Stimulated activated CD8-positive, alpha-beta memory T cell treated with anti-CD3 and anti-CD28 coated beads, Interleukin-7, amount 100 ng/mL, for 48 hours (primary cell): ENCODE data around the gene ARFGAP1.
"Not testable (repeated sequence)": the region's sequence is repeated elsewhere in the genome, so short reads cannot be mapped to it uniquely, and the experiment has no call there.

Source experiments
- DNase-seq, 2 donors: peaks; one replicate each; pipeline ENCODE4 v3.0.0-alpha.2; 2020; ENCODE audit warnings: low read depth in 1 of 2; ENCODE audit errors: extremely low read depth in 1 of 2

ARFGAP1 gene

DNA sequence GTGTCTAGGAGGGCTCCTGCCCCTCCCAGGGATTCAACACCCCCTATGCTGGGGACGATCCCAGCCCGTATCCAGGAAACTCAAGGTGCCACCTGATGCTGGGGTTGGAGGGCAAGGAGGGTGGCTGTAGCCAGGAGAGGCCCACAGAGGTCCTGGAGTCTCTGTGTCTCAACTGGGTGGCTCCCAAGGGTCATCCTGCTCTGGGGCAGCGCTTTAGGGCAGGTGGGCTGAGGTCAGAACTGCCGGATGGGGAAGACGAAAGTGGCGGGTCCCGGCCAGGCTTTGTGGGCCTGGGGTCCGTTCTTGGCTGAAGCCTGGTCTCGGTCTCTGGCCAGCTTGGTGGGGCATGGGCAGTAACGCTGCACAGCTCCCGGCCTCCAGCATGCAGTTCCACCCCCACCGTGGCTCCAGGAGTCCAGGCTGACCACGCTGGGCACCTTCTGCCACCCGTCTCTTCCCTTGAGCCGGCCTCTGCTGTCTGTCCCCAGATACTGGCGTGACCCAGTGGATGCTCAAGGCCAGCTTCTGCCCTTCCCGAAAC lies 17.6 kb downstream of the ARFGAP1 start:
- DNase-seq, result no peak

DNA sequence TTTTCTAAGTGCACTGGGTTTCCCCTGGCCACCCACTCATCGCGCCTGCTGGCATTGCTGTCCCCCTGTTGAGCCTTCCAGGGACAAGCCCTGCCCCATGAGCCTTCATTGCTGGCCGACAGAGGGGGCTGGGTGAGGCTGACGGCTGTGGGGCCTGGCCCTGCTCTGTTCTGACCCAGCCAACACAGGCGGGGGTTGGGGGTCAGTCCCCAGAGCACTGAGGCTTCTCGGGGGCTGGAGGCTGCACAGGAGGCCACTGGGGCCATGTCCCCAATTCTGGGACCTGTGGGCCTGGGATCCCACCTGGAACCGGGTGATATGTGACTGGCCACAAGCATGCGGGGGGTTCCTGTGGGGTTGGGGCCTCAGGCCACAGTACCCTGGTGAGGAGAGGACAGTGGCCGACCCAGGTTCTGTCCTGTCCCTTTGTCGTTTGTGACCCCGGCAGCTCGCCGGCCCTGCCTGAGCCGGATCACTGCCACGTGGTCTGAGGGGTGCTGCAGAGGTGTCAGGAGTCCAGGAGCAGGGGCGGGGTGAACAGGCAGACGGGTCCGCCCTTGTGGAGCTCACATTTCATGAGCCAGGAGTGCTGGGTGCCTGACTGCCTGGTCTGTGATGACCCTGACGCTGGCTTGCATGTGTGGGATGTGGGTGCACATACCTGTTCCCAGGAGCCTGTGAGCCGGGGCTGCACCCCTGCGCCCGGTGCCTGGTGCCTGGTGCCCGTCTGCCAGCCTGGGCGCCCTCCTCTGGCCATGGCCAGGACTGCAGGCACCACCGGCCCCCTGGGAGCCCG lies 18.3 kb downstream of the ARFGAP1 start:
- DNase-seq, result peak; percentile 35 to 56

DNA sequence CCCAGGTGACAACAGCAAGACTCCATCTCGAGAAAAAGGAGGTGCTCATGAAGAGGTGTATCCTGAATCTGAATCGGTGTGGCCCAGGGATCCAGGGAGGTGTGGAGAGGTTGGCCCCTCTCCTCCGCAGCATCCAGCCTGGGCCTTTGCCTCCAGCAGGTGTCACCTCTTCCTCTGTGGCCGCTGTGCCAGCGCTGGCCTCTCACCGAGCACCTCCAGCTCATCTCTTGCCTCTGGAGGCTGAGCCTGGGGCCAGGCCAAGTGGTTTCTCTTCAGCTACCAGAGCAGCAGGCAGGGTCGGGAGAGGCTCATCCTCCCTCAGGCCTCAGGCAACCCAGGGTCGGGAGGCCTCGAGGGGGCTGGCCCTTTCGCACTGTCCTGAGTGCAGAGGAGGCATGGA lies 19.2 kb downstream of the ARFGAP1 start:
- DNase-seq, result no peak

DNA sequence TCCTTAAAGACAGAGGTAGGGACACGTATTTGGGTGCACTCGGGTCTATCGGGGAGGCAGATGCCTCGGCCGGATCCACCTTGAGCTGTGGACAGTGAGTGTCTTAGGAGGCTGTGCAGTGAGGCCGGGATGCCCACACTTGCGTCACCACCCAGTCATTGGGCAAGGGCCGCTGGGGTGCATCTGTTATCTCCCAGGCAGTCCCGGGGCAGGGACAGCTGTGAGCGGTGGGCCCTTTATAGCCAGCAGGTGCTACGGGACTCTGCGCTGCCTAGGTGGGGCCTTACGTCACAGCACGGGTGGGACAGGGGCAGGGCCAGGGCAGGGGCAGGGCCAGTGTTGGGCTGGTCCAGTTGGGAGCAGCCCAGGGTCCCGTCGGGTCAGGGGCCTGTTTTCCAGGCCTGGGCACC lies 19.7 kb downstream of the ARFGAP1 start:
- DNase-seq, result no peak

DNA sequence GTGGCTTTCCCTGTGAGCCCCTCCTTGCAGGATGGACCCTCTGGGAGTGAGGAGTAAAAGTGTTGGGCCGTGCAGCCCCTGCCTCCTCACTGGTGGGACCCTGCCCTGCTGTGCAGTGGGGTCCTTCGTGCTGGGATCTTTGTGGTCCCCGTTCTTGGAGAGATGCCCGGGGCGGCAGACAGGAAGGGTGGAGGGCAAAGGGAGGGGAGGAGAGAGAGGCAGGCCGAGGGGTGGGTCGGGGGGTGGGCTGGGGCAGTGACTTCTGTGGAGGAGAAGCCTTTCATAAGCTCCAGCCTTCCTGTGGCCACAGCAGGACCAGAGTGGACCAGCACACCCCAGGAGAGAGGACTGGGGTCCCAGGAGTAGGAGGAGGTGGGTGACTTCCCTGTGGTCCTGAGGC lies 20.3 kb downstream of the ARFGAP1 start, which contains the start of gene COL20A1:
COL20A1 (plus strand) TSS at position 283 of the 400 bp plus-strand sequence. CDS start 1,922 bp downstream, outside the sequence.
- no peak for DNase-seq

DNA sequence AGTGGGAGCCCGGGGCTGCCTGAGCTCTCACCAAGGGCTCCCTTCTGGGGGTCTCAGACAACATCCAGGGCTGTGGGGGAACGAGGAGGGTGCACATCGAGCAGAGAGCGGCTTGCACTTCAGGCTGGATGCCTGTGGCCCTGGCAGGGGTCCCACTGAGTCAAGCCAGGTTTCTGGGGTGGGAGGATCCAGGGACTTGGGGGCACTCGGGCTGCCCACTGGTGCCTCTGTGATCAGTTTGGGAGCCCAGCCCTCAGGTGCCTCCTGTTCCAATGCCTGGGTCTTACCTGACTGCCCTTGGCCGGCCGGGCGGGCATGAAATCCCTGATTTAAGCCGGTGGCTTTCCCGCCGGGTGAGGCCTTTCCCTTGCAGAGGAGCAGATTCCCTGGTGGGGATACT lies 20.8 kb downstream of the ARFGAP1 start:
- DNase-seq, result no peak

DNA sequence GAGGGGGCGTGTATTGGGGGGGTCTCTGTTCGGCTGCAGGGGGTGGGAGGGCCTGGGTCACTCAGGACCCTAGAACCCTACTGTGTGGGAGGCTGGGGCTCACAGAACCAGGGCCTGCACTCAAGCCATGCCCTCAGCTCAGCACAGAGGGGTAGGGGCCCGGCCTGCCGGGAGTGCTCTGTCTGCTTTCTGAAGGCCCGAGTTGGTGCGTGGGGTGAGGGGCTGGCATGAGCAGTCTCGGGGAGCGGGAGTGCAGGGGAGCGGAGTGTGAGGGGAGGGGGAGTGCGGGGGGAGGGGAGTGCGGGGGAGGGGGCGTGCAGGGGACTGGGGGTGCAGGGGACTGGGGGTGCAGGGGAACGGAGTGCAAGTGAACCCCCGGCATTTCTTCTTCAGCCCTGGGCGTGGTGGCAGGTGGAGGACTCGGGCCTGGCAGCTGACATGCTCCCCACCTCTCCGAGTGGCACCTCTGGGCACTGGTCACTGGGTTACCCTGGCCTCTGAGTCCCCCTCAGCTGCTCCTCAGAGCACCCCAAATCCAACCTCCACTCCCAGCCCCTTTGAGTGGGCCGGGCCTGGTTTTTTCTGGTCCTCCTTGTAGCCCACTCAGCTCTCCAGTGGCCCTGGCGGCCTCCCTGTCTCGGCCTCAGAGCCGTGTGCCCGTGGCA lies 21.4 kb downstream of the ARFGAP1 start:
- DNase-seq, result no peak

DNA sequence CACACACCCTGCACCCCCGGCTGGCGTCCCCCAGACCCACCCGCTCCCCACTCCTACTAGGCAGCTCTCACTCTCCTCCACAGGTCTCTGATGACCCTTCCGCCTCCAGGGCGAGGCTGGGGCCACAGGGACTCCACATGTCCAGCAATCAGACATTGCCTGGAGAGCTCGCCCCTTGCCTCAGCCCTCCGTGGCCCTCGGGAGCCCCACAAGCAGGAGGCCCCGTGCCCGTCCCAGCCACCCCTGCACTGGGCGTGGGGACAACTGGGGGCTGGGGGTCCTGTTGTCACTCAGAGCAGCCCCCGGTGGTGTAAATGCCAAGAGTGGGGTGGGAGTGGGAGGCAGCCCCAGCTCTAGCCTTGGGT lies 21.9 kb downstream of the ARFGAP1 start:
- DNase-seq, result no peak

DNA sequence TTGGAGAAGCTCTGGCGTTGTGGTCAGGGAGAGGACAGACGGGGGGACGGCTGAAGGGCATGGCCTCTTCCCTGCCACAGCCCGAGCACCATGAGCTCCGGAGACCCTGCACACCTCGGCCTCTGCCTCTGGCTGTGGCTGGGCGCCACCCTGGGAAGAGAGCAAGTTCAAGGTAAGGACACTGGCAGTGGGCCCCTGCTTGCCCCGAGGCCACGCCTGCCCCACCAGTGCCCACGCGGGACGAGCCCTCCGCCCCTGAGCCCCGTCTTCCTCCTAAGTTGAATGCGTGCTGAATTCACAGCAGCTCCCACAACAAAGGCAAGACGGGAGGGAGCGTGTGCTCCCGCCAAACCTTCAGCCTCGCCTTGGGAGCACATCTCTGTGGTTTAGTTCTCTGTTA lies 22.4 kb downstream of the ARFGAP1 start:
- DNase-seq, result no peak

DNA sequence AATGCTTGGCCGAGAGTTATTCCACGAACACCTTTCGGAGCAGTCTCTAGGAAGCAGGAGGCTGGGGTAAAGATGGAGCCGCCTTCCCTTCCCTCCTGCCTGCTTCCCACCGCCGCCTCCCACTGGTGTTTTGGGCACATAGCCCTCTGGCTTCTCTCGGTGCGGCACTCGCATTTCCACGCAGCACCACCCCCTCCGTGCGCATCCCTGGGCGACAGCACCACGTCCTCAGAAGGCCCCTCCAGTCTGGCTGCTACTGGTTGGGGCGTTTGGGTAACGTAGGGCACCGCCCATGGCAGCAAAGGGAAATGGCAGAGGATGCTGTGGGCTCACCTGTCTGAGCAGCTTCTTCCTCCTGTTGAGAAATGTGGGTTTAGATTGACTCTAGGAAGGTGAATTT lies 22.8 kb downstream of the ARFGAP1 start:
- no peak for DNase-seq

DNA sequence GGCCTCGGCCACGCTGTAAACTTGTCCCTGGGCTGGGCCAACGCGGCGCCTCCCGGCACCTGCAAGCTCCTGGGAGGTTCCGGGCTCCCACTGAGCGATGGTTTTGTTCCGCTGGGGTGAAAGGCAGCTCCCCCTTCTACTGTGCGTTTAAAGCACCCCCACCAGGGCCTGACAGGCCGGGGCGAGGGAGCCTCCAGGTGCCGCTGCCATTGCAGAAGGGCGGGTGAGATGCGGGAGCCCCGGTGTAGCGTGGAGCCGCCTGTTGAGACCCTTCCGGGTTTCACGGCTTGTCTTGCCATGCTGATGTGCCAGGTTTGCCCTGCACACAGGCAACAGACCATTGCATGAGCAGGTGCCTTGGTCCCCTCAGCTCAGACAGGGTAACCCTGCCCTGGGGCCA lies 23.2 kb downstream of the ARFGAP1 start:
- no peak for DNase-seq

DNA sequence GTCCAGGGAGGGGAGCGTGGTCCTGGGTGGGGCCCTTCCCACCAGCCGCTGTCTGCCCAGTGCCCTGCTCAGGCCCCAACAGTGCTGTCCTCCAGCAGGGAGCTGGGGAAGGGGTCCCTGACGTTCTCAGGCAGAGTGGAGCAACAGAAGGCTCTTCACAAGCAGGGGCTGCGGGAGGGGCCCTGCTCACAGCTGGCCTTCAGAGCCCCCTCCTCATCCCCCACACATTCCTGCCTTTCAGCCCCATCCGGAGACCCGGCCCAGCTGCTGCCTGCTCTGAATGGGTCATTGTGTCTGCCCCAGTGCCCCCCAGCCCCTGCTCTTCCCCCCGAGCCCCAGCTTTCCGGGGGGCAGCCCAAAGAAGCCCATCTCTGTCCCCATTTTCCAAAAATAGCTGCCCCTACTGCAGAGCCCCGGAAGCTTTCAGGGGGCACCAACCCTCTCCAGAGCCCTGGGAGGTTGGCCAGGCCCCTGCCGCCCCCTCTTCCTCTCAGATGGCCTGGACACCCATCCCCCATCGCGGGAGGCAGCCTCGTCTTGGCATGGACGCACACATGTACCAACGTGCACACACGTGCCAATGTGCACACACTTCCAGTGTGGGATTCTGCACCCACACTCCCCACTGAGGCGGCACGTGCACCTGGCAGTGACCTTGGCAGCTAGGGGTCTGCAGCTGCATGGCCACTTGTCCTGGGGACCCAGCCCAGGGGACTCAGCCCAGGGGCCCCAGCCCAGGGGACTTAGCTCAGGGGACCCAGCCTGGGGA lies 24.1 kb downstream of the ARFGAP1 start:
- no peak for DNase-seq

DNA sequence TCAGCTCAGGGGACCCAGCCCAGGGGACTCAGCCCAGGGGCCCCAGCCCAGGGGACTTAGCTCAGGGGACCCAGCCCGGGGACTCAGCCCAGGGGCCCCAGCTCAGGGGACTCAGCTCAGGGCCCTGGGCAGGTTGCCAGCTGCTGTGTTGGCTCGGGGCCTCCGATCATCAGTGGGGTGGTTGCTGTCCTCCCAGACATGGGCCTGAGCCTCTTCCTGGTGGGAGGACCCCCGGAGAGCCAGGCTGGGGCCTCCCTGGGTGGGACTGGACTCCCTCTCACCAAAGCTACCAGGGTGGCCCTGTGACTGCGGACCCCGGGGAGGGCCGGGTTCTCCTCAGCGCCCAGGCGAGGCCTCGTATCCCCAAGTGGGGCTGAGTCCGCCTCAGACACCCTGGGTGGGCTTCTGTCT lies 24.8 kb downstream of the ARFGAP1 start:
- DNase-seq, result no peak

DNA sequence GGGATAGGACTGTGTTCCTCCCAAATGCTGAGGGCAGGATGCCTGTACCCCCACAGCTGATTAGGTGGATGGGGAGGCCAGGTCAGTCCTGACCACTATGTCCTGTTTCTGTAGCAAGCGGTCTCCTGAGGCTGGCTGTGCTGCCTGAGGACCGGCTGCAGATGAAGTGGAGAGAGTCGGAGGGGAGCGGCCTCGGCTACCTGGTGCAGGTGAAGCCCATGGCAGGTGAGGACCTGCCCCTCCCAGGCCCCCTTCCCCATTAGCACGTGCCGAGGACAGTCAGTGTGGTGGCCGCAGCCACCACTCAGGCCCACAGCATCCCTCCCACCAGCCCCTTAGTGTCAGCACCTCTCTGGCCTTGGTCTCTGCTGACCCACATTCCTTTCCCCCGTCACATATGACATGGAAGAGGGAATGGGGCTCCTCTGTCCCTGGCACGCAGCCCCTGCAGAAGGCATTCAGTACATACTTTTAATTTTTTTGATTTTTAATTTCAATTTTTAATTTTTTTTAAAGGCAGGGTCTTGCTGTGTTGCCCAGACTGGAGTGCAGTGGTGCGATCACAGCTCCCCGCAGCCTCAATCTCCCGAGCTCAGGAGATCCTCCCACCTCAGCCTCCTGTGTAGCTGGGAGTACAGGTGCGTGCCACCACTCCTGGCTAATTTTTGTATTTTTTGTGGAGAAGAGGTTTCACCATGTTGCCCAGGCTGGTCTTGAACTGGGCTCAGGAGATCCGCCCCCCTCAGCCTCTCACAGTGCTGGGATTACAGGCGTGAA lies 25.4 kb downstream of the ARFGAP1 start:
- no peak for DNase-seq

DNA sequence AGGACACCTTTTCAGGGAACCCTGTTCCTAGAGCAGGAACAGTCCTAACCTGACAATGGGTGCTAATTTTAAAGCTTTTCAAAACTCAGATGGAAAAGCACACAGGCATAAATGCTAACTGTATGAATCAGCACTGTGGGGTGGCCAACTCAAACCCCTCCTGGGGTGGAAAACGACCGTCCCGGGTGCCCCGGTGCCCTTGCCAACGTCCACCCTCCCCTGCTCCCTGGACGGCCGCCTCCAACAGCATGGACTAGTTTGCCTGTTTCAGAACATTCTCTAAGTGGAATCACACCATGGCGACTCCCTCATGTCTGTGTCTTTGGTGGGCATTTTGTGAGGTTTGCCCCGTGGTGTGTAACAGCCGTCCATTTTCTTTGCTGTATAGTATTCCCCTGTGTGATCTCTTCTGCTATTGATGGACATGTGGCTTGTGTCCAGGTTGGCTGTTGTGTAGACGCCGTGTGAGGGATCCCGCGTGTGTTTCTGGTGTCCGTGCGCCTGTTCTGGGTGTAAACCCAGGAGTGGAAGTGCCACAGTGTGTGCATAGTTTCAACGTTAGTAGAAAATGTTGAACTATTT lies 26.2 kb downstream of the ARFGAP1 start:
- DNase-seq, result no peak

DNA sequence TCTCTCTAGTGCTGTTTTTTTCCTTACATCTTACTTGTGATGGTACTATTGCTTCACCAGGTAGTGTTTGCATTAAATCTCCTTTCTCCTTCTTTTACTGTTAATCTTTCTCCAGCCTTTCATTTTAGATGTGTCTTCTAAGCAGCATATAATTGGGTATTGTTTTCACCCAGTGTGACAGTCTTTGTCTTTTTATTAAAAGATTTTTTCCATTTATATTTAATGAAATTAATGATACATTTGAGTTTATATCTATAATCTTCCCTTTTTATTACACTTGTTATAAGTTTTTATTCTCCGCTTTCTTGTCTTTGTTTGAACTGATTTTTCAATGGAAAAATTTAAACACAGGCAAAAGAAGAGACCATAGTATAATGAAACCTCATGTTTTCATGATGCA lies 29.1 kb downstream of the ARFGAP1 start:
- DNase-seq, result no peak

DNA sequence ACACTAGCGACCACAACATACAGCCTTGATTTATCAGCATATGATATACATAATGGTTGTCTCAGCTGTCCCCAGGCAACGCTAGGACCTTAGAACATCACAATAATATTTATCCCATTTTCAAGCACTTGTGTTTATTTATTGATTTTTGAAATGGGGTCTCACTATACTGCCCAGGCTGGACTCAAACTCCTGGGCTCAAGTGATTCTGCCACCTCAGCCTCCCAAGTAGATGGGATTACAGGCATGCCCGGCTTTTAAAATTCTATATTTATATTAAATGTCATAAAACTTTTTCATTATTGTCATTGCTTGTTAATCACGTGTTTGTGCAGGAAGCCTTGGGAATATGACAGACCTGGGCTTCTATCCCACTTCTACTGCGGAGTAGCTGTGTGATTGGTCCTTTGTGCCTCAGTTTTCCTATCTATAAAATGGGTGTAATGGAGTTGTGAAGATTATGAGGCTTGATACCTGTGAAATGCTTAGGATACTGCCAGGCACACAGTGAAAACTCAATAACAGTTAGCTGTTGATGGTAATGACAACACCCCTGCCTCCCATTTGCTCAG lies 30.6 kb downstream of the ARFGAP1 start:
- DNase-seq, result no peak

DNA sequence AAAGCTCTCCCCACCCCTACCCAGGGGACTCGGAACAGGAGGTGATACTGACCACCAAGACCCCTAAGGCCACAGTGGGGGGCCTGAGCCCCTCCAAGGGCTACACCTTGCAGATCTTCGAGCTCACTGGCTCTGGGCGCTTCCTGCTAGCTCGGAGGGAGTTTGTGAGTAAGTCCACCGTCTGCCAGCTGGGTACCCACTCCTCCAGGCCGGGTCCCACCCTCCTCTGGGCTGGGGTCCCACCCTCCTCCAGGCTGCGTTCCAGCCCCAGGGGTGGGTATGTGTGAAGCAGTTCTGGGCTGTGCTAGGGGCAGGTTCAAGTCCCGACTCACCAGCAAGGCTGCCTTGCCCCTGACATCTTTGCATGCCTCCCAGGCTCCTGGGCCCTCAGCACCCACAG lies 32.8 kb downstream of the ARFGAP1 start:
- DNase-seq, result no peak

DNA sequence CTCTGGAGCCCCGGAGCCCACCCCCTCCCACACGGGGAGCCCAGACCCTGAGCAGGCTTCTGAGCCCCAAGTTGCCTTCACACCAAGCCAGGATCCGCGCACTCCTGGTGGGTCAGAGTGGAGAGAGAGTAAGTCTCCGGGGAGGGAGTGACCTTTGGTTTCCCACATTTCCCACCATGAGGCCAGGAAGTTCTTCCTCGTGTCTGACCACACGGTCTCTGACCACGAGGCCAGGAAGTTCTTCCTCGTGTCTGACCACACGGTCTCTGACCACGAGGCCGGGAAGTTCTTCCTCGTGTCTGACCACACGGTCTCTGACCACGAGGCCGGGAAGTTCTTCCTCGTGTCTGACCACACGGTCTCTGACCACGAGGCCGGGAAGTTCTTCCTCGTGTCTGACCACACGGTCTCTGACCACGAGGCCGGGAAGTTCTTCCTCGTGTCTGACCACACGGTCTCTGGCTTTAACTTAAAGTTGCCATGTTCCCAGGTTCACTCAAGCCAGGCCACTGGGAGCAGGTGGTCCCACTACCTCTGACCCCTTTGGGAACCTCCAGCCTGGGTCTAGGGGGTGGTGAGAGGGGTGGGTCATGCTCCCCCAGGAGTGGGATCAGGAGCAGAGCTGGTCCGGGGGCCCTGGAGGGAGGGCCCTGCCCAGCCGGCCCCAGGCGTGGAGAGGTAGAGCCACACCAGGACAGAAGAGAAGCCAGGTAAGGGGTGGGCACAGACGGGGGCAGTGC lies 33.5 kb downstream of the ARFGAP1 start:
- not testable (repeated sequence) for DNase-seq
